HS-5 (cell line): ENCODE results near the gene TMEM255A.
"Not testable (repeated sequence)": the region's sequence is repeated elsewhere in the genome, so short reads cannot be mapped to it uniquely, and the experiment has no call there.

Experiments
- DNase-seq: peaks from one replicate; pipeline ENCODE4 v3.0.0-alpha.2; 2012; ENCODE audit warnings: low read depth

Gene TMEM255A

GRCh38 chrX:120310861-120311726 is at the start of gene TMEM255A:
Gene TMEM255A, minus strand, starts transcription at chrX:120311461. Its CDS starts 152 bp downstream, at chrX:120311309.
- no peak for DNase-seq

- no peak for DNase-seq
Measured at GRCh38 chrX:120358737-120359456, 47.6 kb upstream of the TMEM255A start.

- DNase-seq, result no peak
Measured at GRCh38 chrX:120357186-120357585, 45.9 kb upstream of the TMEM255A start.

- DNase-seq, result no peak
Measured at GRCh38 chrX:120356084-120356483, 44.8 kb upstream of the TMEM255A start.

- DNase-seq, result no peak
Measured at GRCh38 chrX:120350450-120351138, 39.3 kb upstream of the TMEM255A start.

- not testable (repeated sequence) for DNase-seq
Measured at GRCh38 chrX:120344566-120344965, 33.3 kb upstream of the TMEM255A start.

GRCh38 chrX:120336899-120337298 is 25.6 kb upstream of the TMEM255A start:
- DNase-seq, result no peak

- no peak for DNase-seq
Measured at GRCh38 chrX:120335289-120335688, 24.0 kb upstream of the TMEM255A start.

- DNase-seq, result no peak
Measured at GRCh38 chrX:120334603-120335002, 23.3 kb upstream of the TMEM255A start.

- DNase-seq, result no peak
Measured at GRCh38 chrX:120334151-120334550, 22.9 kb upstream of the TMEM255A start.

GRCh38 chrX:120332394-120332793 is 21.1 kb upstream of the TMEM255A start:
- DNase-seq, result no peak

- DNase-seq, result no peak
Measured at GRCh38 chrX:120331116-120331515, 19.9 kb upstream of the TMEM255A start.

- no peak for DNase-seq
Measured at GRCh38 chrX:120321520-120322281, 10.4 kb upstream of the TMEM255A start.

- DNase-seq, result no peak
Measured at GRCh38 chrX:120318411-120318810, 7.2 kb upstream of the TMEM255A start.

- peak; percentile 5 for DNase-seq
Measured at GRCh38 chrX:120316587-120317283, 5.5 kb upstream of the TMEM255A start.

- DNase-seq, result no peak
Measured at GRCh38 chrX:120315776-120316175, 4.5 kb upstream of the TMEM255A start.

- DNase-seq, result no peak
Measured at GRCh38 chrX:120311727-120312063, 434 bp upstream of the TMEM255A start.

- no peak for DNase-seq
Measured at GRCh38 chrX:120309873-120310705, 1.2 kb downstream of the TMEM255A start.

- DNase-seq, result no peak
Measured at GRCh38 chrX:120308959-120309872, 2.0 kb downstream of the TMEM255A start.
